ENCODE data around the gene MS4A4E. TPM values are rescaled to one million over a fixed set of nuclear protein-coding genes. Genes with fewer than 3 reads are reported as not detected.

The MS4A4E gene
- total RNA-seq, 2 donors from 2014 or later: 1.5 TPM; not detected in 1

- H3K36me3 ChIP-seq: no peaks in the 10 kb centered on the region
- no peak for TF ChIP-seq CTCF (IDR thresholded peaks at IDR 0.05)
- TF ChIP-seq POLR2AphosphoS5 (IDR thresholded peaks at IDR 0.05): no peak
- no peak for TF ChIP-seq POLR2A (IDR thresholded peaks at IDR 0.05)
- H3K4me3 ChIP-seq: no peak within 1 kb of the TSS
- H3K9me3 ChIP-seq: no peaks in the 10 kb centered on the region
- intact Hi-C loops (cut with DNase I): no loop called here
- no peak for DNase-seq (ENCODE audit: low spot score)
- H3K4me1 ChIP-seq (replicated peaks): no peaks in the 10 kb centered on the region
- no peaks in the 10 kb centered on the region for H3K27me3 ChIP-seq (replicated peaks; ENCODE audit: insufficient read depth)
- no peak within 1 kb of the TSS for H3K27ac ChIP-seq
- WGBS: 81% methylated on average over 3 of the region's 3 CpGs
These were observed 37.5 kb upstream of the MS4A4E start, which contains the start of gene MS4A4A for GRCh38 chr11:60280412-60280811. Gene MS4A4A (plus strand): TSS chr11:60280666. CDS start chr11:60280676, 10 bp downstream.

GRCh38 chr11:60274416-60274815 is 31.5 kb upstream of the MS4A4E start:
- no peak overlapping the region for H3K27ac ChIP-seq
- TF ChIP-seq CTCF (IDR thresholded peaks at IDR 0.05) (no peak), POLR2A (IDR thresholded peaks at IDR 0.05) (no peak), POLR2AphosphoS5 (IDR thresholded peaks at IDR 0.05) (no peak)
- no peaks in the 10 kb centered on the region for H3K4me1 ChIP-seq (replicated peaks)
- H3K9me3 ChIP-seq: no peaks in the 10 kb centered on the region
- DNase-seq (ENCODE audit: low spot score): no peak
- no peak overlapping the region for H3K4me3 ChIP-seq
- H3K36me3 ChIP-seq: no peaks in the 10 kb centered on the region
- no peaks in the 10 kb centered on the region for H3K27me3 ChIP-seq (replicated peaks; ENCODE audit: insufficient read depth)
- intact Hi-C loops (cut with DNase I): no loop called here

GRCh38 chr11:60265373-60266214 is 22.7 kb upstream of the MS4A4E start:
- H3K9me3 ChIP-seq: no peaks in the 10 kb centered on the region
- intact Hi-C loops (cut with DNase I): no loop called here
- 24% methylated on average over 4 of the region's 4 CpGs for WGBS
- H3K36me3 ChIP-seq: no peaks in the 10 kb centered on the region
- H3K27ac ChIP-seq: no peak overlapping the region
- TF ChIP-seq POLR2A (IDR thresholded peaks at IDR 0.05) (no peak), POLR2AphosphoS5 (IDR thresholded peaks at IDR 0.05) (no peak), CTCF (IDR thresholded peaks at IDR 0.05) (peak; percentile 25 to 66 (median 59))
- H3K27me3 ChIP-seq (replicated peaks; ENCODE audit: insufficient read depth): no peaks in the 10 kb centered on the region
- H3K4me3 ChIP-seq: no peak overlapping the region
- no peaks in the 10 kb centered on the region for H3K4me1 ChIP-seq (replicated peaks)
- peak; percentile 9 for DNase-seq (ENCODE audit: low spot score)

- Histone ChIP-seq H3K27me3 (replicated peaks; ENCODE audit: insufficient read depth) (no peaks in the 10 kb centered on the region), H3K4me1 (replicated peaks) (no peaks in the 10 kb centered on the region), H3K9me3 (no peaks in the 10 kb centered on the region), H3K27ac (no peak overlapping the region), H3K4me3 (no peak overlapping the region), H3K36me3 (no peaks in the 10 kb centered on the region)
- DNase-seq (ENCODE audit: low spot score): no peak
- WGBS: 80% methylated on average over 5 of the region's 5 CpGs
- intact Hi-C loops (cut with DNase I): no loop called here
- TF ChIP-seq POLR2A (IDR thresholded peaks at IDR 0.05) (no peak), POLR2AphosphoS5 (IDR thresholded peaks at IDR 0.05) (no peak), CTCF (IDR thresholded peaks at IDR 0.05) (no peak)
These were observed 21.7 kb upstream of the MS4A4E start for GRCh38 chr11:60264644-60265043.

GRCh38 chr11:60263402-60263801 is 20.5 kb upstream of the MS4A4E start:
- Histone ChIP-seq H3K36me3 (no peaks in the 10 kb centered on the region), H3K9me3 (no peaks in the 10 kb centered on the region), H3K4me3 (no peak overlapping the region), H3K4me1 (replicated peaks) (no peaks in the 10 kb centered on the region), H3K27ac (no peak overlapping the region), H3K27me3 (replicated peaks; ENCODE audit: insufficient read depth) (no peaks in the 10 kb centered on the region)
- intact Hi-C loops (cut with DNase I): no loop called here
- TF ChIP-seq CTCF (IDR thresholded peaks at IDR 0.05) (no peak), POLR2A (IDR thresholded peaks at IDR 0.05) (no peak), POLR2AphosphoS5 (IDR thresholded peaks at IDR 0.05) (no peak)
- no peak for DNase-seq (ENCODE audit: low spot score)
- WGBS: 72% methylated on average over 4 of the region's 4 CpGs

Data from prostate gland (tissue), 2 donors.